Astrocyte of the cerebellum (primary cell): Measurements from ENCODE around the gene KCNH1.
A peak's percentile ranks its signal among the peaks of the same experiment; 100 is the strongest.

Experiments used
- DNase-seq: peaks from one replicate; pipeline ENCODE4 v3.0.0-alpha.2; 2011; ENCODE audit warnings: low read depth
- H3K4me3 ChIP-seq: 2 replicates; pipeline ENCODE4 v1.5.1; 2011; ENCODE audit warnings: mild to moderate bottlenecking, low read depth, low read length, moderate library complexity
- in situ Hi-C: cut with HindIII; loops from 2 replicates; pipeline ENCODE4 v1.10.0; 2017; ENCODE audit warnings: low sequenced_read_pairs
- TF ChIP-seq, protein P1 (sequence below): IDR thresholded peaks from 2 replicates; pipeline ENCODE4 v1.5.1; 2012; ENCODE audit warnings: low read length, low read depth, moderate library complexity, mild to moderate bottlenecking; ENCODE audit errors: missing control alignments

The KCNH1 gene, protein sequence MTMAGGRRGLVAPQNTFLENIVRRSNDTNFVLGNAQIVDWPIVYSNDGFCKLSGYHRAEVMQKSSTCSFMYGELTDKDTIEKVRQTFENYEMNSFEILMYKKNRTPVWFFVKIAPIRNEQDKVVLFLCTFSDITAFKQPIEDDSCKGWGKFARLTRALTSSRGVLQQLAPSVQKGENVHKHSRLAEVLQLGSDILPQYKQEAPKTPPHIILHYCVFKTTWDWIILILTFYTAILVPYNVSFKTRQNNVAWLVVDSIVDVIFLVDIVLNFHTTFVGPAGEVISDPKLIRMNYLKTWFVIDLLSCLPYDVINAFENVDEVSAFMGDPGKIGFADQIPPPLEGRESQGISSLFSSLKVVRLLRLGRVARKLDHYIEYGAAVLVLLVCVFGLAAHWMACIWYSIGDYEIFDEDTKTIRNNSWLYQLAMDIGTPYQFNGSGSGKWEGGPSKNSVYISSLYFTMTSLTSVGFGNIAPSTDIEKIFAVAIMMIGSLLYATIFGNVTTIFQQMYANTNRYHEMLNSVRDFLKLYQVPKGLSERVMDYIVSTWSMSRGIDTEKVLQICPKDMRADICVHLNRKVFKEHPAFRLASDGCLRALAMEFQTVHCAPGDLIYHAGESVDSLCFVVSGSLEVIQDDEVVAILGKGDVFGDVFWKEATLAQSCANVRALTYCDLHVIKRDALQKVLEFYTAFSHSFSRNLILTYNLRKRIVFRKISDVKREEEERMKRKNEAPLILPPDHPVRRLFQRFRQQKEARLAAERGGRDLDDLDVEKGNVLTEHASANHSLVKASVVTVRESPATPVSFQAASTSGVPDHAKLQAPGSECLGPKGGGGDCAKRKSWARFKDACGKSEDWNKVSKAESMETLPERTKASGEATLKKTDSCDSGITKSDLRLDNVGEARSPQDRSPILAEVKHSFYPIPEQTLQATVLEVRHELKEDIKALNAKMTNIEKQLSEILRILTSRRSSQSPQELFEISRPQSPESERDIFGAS

DNA sequence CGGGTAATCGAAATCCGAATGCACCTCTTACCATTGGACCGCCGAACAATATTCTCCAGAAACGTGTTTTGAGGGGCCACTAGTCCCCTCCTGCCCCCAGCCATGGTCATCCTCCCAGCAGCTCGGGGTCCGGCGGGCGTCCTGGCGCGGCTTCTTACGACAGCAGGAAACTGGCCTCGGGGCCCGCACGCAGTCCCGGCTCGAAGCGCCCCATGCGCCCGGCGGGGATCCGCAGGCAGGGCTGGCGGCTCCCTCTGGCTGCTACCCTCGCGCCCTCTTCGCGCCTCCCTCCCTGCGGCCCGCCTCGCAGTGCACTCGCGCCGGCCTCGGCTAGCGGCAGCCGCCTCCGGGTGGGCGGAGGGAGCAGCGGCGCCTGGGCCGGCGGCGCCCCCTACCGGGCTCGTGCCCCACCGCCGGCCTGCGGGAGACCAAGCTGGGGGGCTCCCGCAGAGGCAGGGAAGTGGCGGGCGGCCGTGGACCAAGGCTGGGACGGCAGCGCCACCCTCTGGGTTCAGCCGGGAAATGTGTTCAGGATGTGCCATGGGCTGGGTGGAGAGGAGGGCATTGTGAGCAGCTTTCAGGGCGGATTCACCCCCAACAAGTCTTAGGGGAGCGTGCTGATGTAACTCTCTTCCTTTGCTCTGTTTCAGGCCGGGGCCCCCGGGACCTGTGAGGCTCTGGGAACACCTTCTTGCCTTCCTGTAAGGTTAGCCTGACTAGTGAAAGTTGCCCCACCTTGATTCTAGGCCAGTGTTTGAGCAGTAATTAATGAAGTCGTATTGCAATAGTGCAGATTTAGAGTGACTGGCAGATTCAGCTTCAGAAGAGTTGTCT is at the start of gene KCNH1:
TSS of gene KCNH1 (minus strand) at position 313 of the 834 bp plus-strand sequence. CDS start at position 110, 203 bp downstream.
- H3K4me3 ChIP-seq: peak within 1 kb of the TSS; percentile 49
- TF ChIP-seq, protein P1, sequence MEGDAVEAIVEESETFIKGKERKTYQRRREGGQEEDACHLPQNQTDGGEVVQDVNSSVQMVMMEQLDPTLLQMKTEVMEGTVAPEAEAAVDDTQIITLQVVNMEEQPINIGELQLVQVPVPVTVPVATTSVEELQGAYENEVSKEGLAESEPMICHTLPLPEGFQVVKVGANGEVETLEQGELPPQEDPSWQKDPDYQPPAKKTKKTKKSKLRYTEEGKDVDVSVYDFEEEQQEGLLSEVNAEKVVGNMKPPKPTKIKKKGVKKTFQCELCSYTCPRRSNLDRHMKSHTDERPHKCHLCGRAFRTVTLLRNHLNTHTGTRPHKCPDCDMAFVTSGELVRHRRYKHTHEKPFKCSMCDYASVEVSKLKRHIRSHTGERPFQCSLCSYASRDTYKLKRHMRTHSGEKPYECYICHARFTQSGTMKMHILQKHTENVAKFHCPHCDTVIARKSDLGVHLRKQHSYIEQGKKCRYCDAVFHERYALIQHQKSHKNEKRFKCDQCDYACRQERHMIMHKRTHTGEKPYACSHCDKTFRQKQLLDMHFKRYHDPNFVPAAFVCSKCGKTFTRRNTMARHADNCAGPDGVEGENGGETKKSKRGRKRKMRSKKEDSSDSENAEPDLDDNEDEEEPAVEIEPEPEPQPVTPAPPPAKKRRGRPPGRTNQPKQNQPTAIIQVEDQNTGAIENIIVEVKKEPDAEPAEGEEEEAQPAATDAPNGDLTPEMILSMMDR: peak; percentile 77
- in situ Hi-C loops: no loop called here
- peak; percentile 48 for DNase-seq

DNA sequence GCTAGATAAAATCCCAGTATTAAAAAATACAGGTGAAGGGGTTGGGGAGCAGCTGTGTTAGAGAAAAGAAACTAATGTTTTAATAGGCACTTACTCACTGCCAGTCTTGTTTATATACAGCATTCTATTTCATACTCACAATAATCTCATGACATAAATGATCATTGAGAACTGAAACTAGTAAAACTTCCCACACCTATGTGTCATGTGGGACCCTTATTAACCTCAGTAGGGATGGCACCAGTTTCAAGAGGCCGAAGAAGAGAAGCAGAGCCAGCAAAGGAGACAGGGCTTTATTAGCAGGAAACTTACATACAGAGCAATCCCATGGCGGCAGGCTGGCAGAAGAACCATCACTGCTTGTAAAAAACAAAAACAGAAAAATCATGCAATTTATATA is 48.8 kb upstream of the KCNH1 start:
- TF ChIP-seq, protein P1: no peak
- H3K4me3 ChIP-seq: no peak overlapping the region
- no peak for DNase-seq
- in situ Hi-C loops: no loop called here

DNA sequence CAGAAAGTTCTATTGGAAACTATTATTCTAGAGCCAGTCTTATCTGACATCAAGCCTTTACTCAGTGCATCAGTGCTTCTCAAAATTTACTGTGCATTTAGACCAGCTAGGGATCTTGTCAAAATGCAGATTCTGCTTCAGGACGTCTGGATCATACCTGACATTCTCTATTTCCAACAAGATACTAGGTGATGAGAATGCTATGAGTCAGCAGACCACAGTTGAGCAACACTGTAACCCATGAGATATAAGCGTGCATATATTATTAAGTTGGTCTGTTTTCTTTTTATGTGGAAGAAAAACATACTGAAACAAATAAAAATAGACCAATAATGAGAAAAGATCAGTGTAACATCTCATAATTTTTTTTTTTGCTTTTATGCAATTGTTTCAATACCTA is 40.4 kb upstream of the KCNH1 start:
- DNase-seq: no peak
- H3K4me3 ChIP-seq: no peak overlapping the region
- TF ChIP-seq, protein P1: no peak
- in situ Hi-C loops: no loop called here

DNA sequence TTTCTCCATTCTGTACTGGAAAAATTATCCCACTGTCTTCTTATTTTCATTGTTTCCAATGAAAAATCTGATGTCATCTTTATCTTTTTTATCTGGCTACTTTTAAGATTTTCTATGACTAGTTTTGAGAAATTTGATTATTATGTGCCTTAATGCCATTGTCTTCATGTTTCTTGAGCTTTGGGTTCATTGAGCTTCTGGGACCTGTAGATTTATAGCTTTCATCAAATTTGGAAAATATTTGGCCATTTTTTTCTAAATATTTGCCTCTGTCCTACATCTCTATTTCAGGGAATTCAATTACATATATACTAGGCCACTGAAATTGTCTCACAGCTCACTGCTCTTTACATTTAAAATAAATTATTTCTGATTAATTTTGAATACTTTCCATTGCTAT is 38.7 kb upstream of the KCNH1 start:
- in situ Hi-C loops: no loop called here
- no peak for DNase-seq
- TF ChIP-seq, protein P1: no peak

DNA sequence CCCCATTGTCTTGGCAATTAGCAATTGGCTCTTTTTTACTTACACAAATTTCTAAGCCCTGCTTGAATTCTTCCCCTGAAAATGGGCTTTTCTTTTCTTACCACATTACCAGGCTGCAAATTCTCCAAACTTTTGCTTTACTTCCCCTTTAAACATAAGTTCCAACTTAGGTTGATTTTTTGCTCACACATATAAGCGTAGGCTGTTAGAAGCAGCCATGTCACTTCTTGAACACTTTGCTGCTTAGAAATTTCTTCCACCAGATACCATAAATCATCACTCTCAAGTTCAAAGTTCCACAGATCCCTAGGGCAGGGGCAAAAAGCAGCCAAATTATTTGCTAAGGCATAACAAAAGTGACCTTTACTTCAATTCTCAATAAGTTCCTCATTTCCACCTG is 35.4 kb upstream of the KCNH1 start:
- no peak for DNase-seq
- TF ChIP-seq, protein P1: no peak
- in situ Hi-C loops: no loop called here
- H3K4me3 ChIP-seq: no peak overlapping the region

More for the DNA sequence above, 38.7 kb upstream of the KCNH1 start:
- no peak overlapping the region for H3K4me3 ChIP-seq

DNA sequence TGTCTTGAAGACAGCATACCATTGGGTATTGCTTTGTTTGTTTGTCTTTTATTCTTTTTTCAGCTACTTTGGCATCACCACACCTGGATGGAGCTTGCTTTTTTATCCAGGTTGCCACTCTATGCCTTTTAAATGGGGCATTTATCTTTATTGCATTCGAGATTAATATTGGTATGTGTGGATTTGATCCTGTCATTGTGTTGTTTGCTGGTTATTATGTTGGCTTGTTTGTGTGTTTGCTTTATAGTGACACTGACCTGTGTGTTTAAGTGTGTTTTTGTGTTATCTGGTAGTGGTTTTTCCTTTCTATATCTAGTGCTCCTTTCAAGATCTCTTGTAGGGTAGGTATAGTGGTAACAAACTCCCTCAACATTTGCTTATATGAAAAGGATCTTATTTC is 24.9 kb upstream of the KCNH1 start:
- in situ Hi-C loops: no loop called here
- TF ChIP-seq, protein P1: no peak
- no peak overlapping the region for H3K4me3 ChIP-seq
- no peak for DNase-seq
